HepG2 (cell line): Measurements from ENCODE around the gene SLC36A1. TPM values are rescaled to one million over a fixed set of nuclear protein-coding genes. Genes with fewer than 3 reads are reported as not detected.

Experiments
- KDM3A ChIP-seq: IDR thresholded peaks from 2 replicates; pipeline ENCODE4 v1.6.1; 2018; ENCODE audit warnings: low read depth, missing compliant biosample characterization
- NFIB ChIP-seq: sonication (generic); formaldehyde crosslinking; IDR thresholded peaks from 2 replicates; pipeline ENCODE4 v1.9.0; 2021; ENCODE audit warnings: missing genetic modification reagents, mild to moderate bottlenecking, borderline replicate concordance
- NKX3-1 ChIP-seq: sonication (generic); formaldehyde crosslinking; IDR thresholded peaks from 2 replicates; pipeline ENCODE4 v1.5.0; 2020; ENCODE audit warnings: missing genetic modification reagents
- SNRNP70 ChIP-seq: fragments of 200-400 bp; formaldehyde crosslinking; IDR thresholded peaks from 2 replicates; pipeline ENCODE4 v1.6.1; 2017; ENCODE audit warnings: mild to moderate bottlenecking, low read depth, low read length, moderate library complexity
- TCF7 ChIP-seq: sonication (generic); IDR thresholded peaks from 2 replicates; pipeline ENCODE4 v1.6.1; 2016; ENCODE audit warnings: antibody characterized with exemption, low read depth
- TP53 ChIP-seq: sonication (generic); formaldehyde crosslinking; conservative IDR thresholded peaks from 2 replicates; pipeline ENCODE4 v1.4.0; 2020; ENCODE audit warnings: missing genetic modification reagents
- ZFP36 ChIP-seq: fragments of 150-350 bp; IDR thresholded peaks from 2 replicates; pipeline ENCODE4 v1.6.1; 2018; ENCODE audit warnings: borderline replicate concordance, low read length, low read depth; ENCODE audit not compliant: partially characterized antibody
- ZNF205 ChIP-seq: IDR thresholded peaks from 2 replicates; pipeline ENCODE4 v1.6.1; 2018; ENCODE audit warnings: missing biosample characterization, missing genetic modification reagents
- ZNF451 ChIP-seq: sonication (generic); formaldehyde crosslinking; IDR thresholded peaks from 2 replicates; pipeline ENCODE4 v1.5.0; 2020; ENCODE audit warnings: mild to moderate bottlenecking, missing genetic modification reagents
- ZNF484 ChIP-seq: sonication (generic); formaldehyde crosslinking; IDR thresholded peaks from 2 replicates; pipeline ENCODE4 v1.5.1; 2020; ENCODE audit warnings: mild to moderate bottlenecking, low read depth, missing genetic modification reagents, borderline replicate concordance
- ZNF563 ChIP-seq: sonication (generic); formaldehyde crosslinking; IDR thresholded peaks from 2 replicates; pipeline ENCODE4 v1.8.0; 2022; ENCODE audit warnings: mild to moderate bottlenecking, moderate library complexity, missing genetic modification reagents
- ZNF567 ChIP-seq: sonication (generic); formaldehyde crosslinking; IDR thresholded peaks from 2 replicates; pipeline ENCODE4 v1.8.1; 2023; ENCODE audit warnings: mild to moderate bottlenecking, missing genetic modification reagents, borderline replicate concordance
- ZNF841 ChIP-seq: sonication (generic); formaldehyde crosslinking; IDR thresholded peaks from 2 replicates; pipeline ENCODE4 v1.8.1; 2023; ENCODE audit warnings: missing genetic modification reagents, borderline replicate concordance
- polyA plus RNA-seq, 8 experiments: library from polyadenylated mRNA; depleted of rRNA in 3 of 8; stranded (reverse) in 7 of 8; unstranded in 1 of 8; fragments of >200 nt; fragmentation: Illumina TruSeq in 4 of 8; extraction: Trizol in 4 of 8; gene quantifications; 2 replicates each; pipeline versions ENCODE4 v1.2.1 to v1.2.3, GENCODE V29; 2011 to 2016; ENCODE audit warnings: low read depth in 4 of 8, missing spikeins in 1 of 8, mixed read lengths in 1 of 8; ENCODE audit not compliant: insufficient read depth in 1 of 8
- total RNA-seq, 5 experiments: library from RNA; depleted of rRNA; stranded (reverse); fragments of >200 nt; fragmentation: Illumina TruSeq; extraction: Trizol; gene quantifications; 2 replicates each; pipeline ENCODE4 v1.2.3, GENCODE V29; 2016; ENCODE audit warnings: low read depth in 1 of 5
- TF ChIP-seq, protein P1 (sequence below): sonication (generic); formaldehyde crosslinking; IDR thresholded peaks from 2 replicates; pipeline ENCODE4 v1.4.0; 2020; ENCODE audit warnings: missing genetic modification reagents
- TF ChIP-seq, protein P2 (sequence below): sonication (generic); formaldehyde crosslinking; IDR thresholded peaks from 2 replicates; pipeline ENCODE4 v1.8.1; 2022; ENCODE audit warnings: mild to moderate bottlenecking, missing genetic modification reagents
- TF ChIP-seq, protein P3 (sequence below): conservative IDR thresholded peaks from 2 replicates; pipeline ENCODE4 v1.6.1; 2018; ENCODE audit warnings: missing genetic modification reagents
- TF ChIP-seq, protein P4 (sequence below): sonication (generic); formaldehyde crosslinking; conservative IDR thresholded peaks from 2 replicates; pipeline ENCODE4 v1.5.0; 2020; ENCODE audit warnings: missing genetic modification reagents
- TF ChIP-seq, protein P5 (sequence below): sonication (generic); formaldehyde crosslinking; IDR thresholded peaks from 2 replicates; pipeline ENCODE4 v1.4.0; 2020; ENCODE audit warnings: mild to moderate bottlenecking, missing genetic modification reagents, borderline replicate concordance

The SLC36A1 gene
- total and polyA plus RNA-seq, 2 of the 13 experiments (the other 11 are each of a cell fraction or from before 2014, with no cell fraction given) = 8.0 to 8.9 TPM

DNA sequence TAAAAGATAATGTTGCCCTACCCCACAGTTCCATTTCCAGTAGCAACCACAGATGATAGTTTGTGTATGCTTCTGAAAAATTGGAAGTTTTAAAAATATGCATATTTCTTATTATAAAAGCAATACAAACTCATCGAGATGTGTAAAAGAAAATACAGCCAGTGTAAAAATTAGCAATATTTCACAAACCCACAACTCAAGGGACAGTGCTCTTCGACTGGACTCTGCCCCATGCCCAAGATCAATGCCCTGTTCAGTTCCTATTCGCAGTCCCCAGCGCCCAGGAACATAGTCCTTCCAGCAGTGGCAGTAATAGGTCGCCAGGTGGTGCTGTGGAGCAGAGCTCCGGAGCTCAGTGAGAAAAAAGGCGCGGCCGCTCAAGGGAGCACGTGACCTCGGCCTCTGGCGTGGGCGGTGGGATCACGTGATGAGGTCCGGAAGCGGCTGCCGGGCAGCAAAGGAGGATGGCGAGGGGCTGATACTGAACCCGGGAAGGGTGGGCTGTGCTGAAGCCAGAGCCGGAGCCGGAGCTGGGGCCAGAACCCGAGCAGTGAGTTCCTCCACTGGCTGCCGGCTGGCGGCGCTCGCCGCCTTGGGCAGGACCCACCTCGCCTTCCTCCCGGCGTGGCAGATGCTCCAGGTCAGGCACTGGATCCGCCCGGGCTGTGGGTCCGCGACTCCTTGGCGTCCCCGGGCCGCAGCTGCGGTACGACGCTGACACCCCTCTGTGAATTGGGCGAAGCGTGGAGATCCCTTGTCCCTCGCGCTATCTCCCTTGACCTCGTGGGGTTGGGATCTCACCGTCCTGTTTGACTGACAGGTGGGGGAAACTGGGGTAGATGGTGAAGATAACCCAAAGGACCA is at the start of gene SLC36A1 (continued):
- no peak for TF ChIP-seq ZNF484
- TF ChIP-seq ZFP36 = no peak
- peak; percentile 21; the same call in 1 of the 2 replicates for TF ChIP-seq ZNF205
- TF ChIP-seq, protein P1, sequence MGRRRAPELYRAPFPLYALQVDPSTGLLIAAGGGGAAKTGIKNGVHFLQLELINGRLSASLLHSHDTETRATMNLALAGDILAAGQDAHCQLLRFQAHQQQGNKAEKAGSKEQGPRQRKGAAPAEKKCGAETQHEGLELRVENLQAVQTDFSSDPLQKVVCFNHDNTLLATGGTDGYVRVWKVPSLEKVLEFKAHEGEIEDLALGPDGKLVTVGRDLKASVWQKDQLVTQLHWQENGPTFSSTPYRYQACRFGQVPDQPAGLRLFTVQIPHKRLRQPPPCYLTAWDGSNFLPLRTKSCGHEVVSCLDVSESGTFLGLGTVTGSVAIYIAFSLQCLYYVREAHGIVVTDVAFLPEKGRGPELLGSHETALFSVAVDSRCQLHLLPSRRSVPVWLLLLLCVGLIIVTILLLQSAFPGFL = no peak
- no peak for TF ChIP-seq NFIB
- TF ChIP-seq NKX3-1 (CRISPR knock-in tag) = peak; percentile 39; the same call in 1 of the 2 replicates
- TF ChIP-seq ZNF567 (CRISPR knock-in tag) = peak; percentile 92
- TF ChIP-seq, protein P2, sequence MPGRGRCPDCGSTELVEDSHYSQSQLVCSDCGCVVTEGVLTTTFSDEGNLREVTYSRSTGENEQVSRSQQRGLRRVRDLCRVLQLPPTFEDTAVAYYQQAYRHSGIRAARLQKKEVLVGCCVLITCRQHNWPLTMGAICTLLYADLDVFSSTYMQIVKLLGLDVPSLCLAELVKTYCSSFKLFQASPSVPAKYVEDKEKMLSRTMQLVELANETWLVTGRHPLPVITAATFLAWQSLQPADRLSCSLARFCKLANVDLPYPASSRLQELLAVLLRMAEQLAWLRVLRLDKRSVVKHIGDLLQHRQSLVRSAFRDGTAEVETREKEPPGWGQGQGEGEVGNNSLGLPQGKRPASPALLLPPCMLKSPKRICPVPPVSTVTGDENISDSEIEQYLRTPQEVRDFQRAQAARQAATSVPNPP (CRISPR knock-in tag) = no peak
- TF ChIP-seq ZNF841 = no peak
- TF ChIP-seq, protein P3, sequence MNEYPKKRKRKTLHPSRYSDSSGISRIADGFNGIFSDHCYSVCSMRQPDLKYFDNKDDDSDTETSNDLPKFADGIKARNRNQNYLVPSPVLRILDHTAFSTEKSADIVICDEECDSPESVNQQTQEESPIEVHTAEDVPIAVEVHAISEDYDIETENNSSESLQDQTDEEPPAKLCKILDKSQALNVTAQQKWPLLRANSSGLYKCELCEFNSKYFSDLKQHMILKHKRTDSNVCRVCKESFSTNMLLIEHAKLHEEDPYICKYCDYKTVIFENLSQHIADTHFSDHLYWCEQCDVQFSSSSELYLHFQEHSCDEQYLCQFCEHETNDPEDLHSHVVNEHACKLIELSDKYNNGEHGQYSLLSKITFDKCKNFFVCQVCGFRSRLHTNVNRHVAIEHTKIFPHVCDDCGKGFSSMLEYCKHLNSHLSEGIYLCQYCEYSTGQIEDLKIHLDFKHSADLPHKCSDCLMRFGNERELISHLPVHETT (CRISPR knock-in tag) = peak; percentile 61; the same call in 1 of the 2 replicates
- peak; percentile 29; the same call in 1 of the 2 replicates for TF ChIP-seq TCF7
- TF ChIP-seq TP53 (CRISPR knock-in tag) = no peak
- 0 out of 2 replicates have a peak, but pooled peaks have one; percentile 70 for TF ChIP-seq ZNF563 (CRISPR knock-in tag)
- peak; percentile 76; the same call in 1 of the 2 replicates for TF ChIP-seq KDM3A (CRISPR knock-in tag)
- TF ChIP-seq, protein P4, sequence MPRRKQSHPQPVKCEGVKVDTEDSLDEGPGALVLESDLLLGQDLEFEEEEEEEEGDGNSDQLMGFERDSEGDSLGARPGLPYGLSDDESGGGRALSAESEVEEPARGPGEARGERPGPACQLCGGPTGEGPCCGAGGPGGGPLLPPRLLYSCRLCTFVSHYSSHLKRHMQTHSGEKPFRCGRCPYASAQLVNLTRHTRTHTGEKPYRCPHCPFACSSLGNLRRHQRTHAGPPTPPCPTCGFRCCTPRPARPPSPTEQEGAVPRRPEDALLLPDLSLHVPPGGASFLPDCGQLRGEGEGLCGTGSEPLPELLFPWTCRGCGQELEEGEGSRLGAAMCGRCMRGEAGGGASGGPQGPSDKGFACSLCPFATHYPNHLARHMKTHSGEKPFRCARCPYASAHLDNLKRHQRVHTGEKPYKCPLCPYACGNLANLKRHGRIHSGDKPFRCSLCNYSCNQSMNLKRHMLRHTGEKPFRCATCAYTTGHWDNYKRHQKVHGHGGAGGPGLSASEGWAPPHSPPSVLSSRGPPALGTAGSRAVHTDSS (CRISPR knock-in tag) = no peak
- TF ChIP-seq, protein P5, sequence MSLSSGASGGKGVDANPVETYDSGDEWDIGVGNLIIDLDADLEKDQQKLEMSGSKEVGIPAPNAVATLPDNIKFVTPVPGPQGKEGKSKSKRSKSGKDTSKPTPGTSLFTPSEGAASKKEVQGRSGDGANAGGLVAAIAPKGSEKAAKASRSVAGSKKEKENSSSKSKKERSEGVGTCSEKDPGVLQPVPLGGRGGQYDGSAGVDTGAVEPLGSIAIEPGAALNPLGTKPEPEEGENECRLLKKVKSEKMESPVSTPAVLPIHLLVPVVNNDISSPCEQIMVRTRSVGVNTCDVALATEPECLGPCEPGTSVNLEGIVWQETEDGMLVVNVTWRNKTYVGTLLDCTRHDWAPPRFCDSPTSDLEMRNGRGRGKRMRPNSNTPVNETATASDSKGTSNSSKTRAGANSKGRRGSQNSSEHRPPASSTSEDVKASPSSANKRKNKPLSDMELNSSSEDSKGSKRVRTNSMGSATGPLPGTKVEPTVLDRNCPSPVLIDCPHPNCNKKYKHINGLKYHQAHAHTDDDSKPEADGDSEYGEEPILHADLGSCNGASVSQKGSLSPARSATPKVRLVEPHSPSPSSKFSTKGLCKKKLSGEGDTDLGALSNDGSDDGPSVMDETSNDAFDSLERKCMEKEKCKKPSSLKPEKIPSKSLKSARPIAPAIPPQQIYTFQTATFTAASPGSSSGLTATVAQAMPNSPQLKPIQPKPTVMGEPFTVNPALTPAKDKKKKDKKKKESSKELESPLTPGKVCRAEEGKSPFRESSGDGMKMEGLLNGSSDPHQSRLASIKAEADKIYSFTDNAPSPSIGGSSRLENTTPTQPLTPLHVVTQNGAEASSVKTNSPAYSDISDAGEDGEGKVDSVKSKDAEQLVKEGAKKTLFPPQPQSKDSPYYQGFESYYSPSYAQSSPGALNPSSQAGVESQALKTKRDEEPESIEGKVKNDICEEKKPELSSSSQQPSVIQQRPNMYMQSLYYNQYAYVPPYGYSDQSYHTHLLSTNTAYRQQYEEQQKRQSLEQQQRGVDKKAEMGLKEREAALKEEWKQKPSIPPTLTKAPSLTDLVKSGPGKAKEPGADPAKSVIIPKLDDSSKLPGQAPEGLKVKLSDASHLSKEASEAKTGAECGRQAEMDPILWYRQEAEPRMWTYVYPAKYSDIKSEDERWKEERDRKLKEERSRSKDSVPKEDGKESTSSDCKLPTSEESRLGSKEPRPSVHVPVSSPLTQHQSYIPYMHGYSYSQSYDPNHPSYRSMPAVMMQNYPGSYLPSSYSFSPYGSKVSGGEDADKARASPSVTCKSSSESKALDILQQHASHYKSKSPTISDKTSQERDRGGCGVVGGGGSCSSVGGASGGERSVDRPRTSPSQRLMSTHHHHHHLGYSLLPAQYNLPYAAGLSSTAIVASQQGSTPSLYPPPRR = no peak
- no peak for TF ChIP-seq SNRNP70
- TF ChIP-seq ZNF451 (CRISPR knock-in tag) = no peak
